Prostate gland (tissue), 1 donor: ENCODE data around the gene POLR2B.
A peak's percentile ranks its signal among the peaks of the same experiment; 100 is the strongest.

Source experiments
- POLR2A ChIP-seq: fragments of 450-650 bp; IDR thresholded peaks from one replicate; pipeline ENCODE4 v1.6.1; 2016; ENCODE audit warnings: antibody characterized with exemption, mild to moderate bottlenecking
- POLR2AphosphoS5 ChIP-seq: sonication (generic); formaldehyde crosslinking; IDR thresholded peaks from one replicate; pipeline ENCODE4 v1.6.1; 2017; ENCODE audit warnings: antibody characterized with exemption

GRCh38 chr4:56995525-56995924 lies 16.8 kb downstream of the POLR2B start:
- no peak for TF ChIP-seq POLR2A
- TF ChIP-seq POLR2AphosphoS5: peak; percentile 55
